ENCODE results near the gene ATP6V1C2. TPM values are rescaled to one million over a fixed set of nuclear protein-coding genes. Genes with fewer than 3 reads are reported as not detected.

ATP6V1C2 gene
- total and polyA plus RNA-seq, 2 of the 4 experiments (the other 2 are of a cell fraction), result not detected

GRCh38 chr2:10786240-10786982, 65.0 kb downstream of the ATP6V1C2 start:
- no peak overlapping the region for H3K4me3 ChIP-seq (ENCODE audit: insufficient read depth, low read depth, low read length)
- H3K36me3 ChIP-seq (ENCODE audit: control insufficient read depth, insufficient read depth, low read length), result peaks cover 58% of the 10 kb centered on the region
- H3K9ac ChIP-seq (ENCODE audit: low read depth, low read length), result no peak overlapping the region
- in situ Hi-C loops (cut with MboI; ENCODE audit: low sequenced_read_pairs), result no loop called here
- peaks cover 2% of the 10 kb centered on the region; the same call in 1 of the 2 replicates for H3K4me1 ChIP-seq (ENCODE audit: control insufficient read depth, insufficient read depth, low read length)
- BruUV-seq (replicated peaks), result no TSS peak
- H3K27me3 ChIP-seq (ENCODE audit: control insufficient read depth, insufficient read depth, low read length), result no peaks in the 10 kb centered on the region
- H2AK9ac ChIP-seq (replicated peaks; ENCODE audit: low read depth, low read length, poor library complexity), result no peak overlapping the region
- POLR2A ChIA-PET (ENCODE audit: unreplicated experiment), result no interaction called here
- no peak overlapping the region for H3K14ac ChIP-seq (replicated peaks; ENCODE audit: low read depth, low read length)
- no peak overlapping the region for H3K56ac ChIP-seq (ENCODE audit: extremely low read depth, insufficient read depth, low read length)
- no peak overlapping the region for H2AK5ac ChIP-seq (ENCODE audit: low read depth, low read length)
- CTCF ChIA-PET, result no interaction called here
- DNase-seq (no peak), ATAC-seq (ENCODE audit: low read depth) (peak; percentile 75)
- no peak overlapping the region for H3K23ac ChIP-seq (ENCODE audit: low read depth, low read length)
- intact Hi-C loops (cut with micrococcal nuclease), result no loop called here
- H3K18ac ChIP-seq (ENCODE audit: low read depth, low read length), result no peak overlapping the region
- dilution Hi-C loops (cut with HindIII; ENCODE audit: low sequenced_read_pairs, unreplicated experiment), result no loop called here
- H2BK5ac ChIP-seq (ENCODE audit: low read depth, low read length, poor library complexity, severe bottlenecking), result no peak overlapping the region
- H4K8ac ChIP-seq (ENCODE audit: low read depth in 2 of 2, low read length in 2 of 2), result no peak overlapping the region
- no peak overlapping the region for H2BK20ac ChIP-seq (ENCODE audit: low read depth, low read length)
- no peak overlapping the region for H4K91ac ChIP-seq (ENCODE audit: insufficient read depth, low read depth, low read length)
- no peaks in the 10 kb centered on the region for H3K9me3 ChIP-seq (ENCODE audit: control insufficient read depth, insufficient read depth, low read length)
- H3K9me1 ChIP-seq (ENCODE audit: insufficient read depth, low read length), result peaks cover 7% of the 10 kb centered on the region
- H4K20me1 ChIP-seq (ENCODE audit: insufficient read depth, low read length), result peaks cover 11% of the 10 kb centered on the region
- no peak overlapping the region for H3K4me2 ChIP-seq (ENCODE audit: low read depth, low read length)
- H2BK15ac ChIP-seq (ENCODE audit: low read depth, low read length), result no peak overlapping the region
- no peak overlapping the region for H4K5ac ChIP-seq (ENCODE audit: low read depth, low read length)
- TF ChIP-seq ELK1 (IDR thresholded peaks at IDR 0.05; ENCODE audit: borderline replicate concordance, low read depth, low read length) (no peak), RFX5 (IDR thresholded peaks at IDR 0.05; ENCODE audit: low read depth, low read length) (no peak), CHD1 (IDR thresholded peaks at IDR 0.05; ENCODE audit: low read depth, low read length) (no peak), RCOR1 (IDR thresholded peaks at IDR 0.05; ENCODE audit: insufficient replicate concordance, low read length) (no peak), CEBPB (IDR thresholded peaks at IDR 0.05; ENCODE audit: low read depth, low read length) (no peak), POLR2A (IDR thresholded peaks at IDR 0.05; ENCODE audit: low read depth, low read length) (no peak), NFE2L2 (IDR thresholded peaks at IDR 0.05; ENCODE audit: low read depth, low read length) (no peak)
- no peak overlapping the region for H3K27ac ChIP-seq (ENCODE audit: insufficient read depth, low read length)
- 83% methylated on average over 1 of the region's 12 CpGs; no CpG with 5 or more reads in 1 of the 2 experiments for WGBS, 2 experiments (ENCODE audit: extremely low coverage in 2 of 2, insufficient read length in 1 of 2)
- H2AFZ ChIP-seq (replicated peaks; ENCODE audit: low read length, poor library complexity), result no peak overlapping the region
- no peak overlapping the region for H2BK120ac ChIP-seq (ENCODE audit: low read depth, low read length)
- no peak overlapping the region for H3K4ac ChIP-seq (ENCODE audit: low read depth, low read length)
- peaks cover 17 to 26% of the 10 kb centered on the region in 2 experiments for H3K79me1 ChIP-seq (ENCODE audit: low read depth in 1 of 2, low read length in 2 of 2)
